Mesenchymal stem cell (in vitro differentiated cells and primary cell): ENCODE data around the gene BICD2.

ENCODE experiments used
- DNase-seq: peaks from one replicate; pipeline ENCODE4 v3.0.0-alpha.2; 2013
- H2AFZ ChIP-seq: one replicate; pipeline ENCODE4 v1.6.1; 2013; ENCODE audit warnings: low read depth, mild to moderate bottlenecking, control low read depth, inconsistent platforms, low read length, moderate library complexity
- H2AK5ac ChIP-seq: 2 replicates; pipeline ENCODE4 v1.6.1; 2013; ENCODE audit warnings: low read length, moderate library complexity, mild to moderate bottlenecking, inconsistent platforms; ENCODE audit not compliant: severe bottlenecking
- H2BK120ac ChIP-seq: one replicate; pipeline ENCODE4 v1.6.1; 2013; ENCODE audit warnings: low read depth, mild to moderate bottlenecking, inconsistent platforms, low read length, moderate library complexity
- H2BK12ac ChIP-seq, 2 experiments: one replicate each; pipeline ENCODE4 v1.6.1; 2013; ENCODE audit warnings: inconsistent platforms in 2 of 2, low read length in 2 of 2, mild to moderate bottlenecking in 2 of 2, moderate library complexity in 2 of 2, control low read depth in 1 of 2
- H2BK15ac ChIP-seq: one replicate; pipeline ENCODE4 v1.6.1; 2013; ENCODE audit warnings: mild to moderate bottlenecking, low read depth, inconsistent platforms; ENCODE audit not compliant: poor library complexity, severe bottlenecking
- H2BK5ac ChIP-seq: 2 replicates; pipeline ENCODE4 v1.6.1; 2013; ENCODE audit warnings: low read depth, mild to moderate bottlenecking, low read length, control low read depth, inconsistent platforms; ENCODE audit not compliant: poor library complexity, severe bottlenecking
- H3K14ac ChIP-seq, 2 experiments: one replicate each; pipeline ENCODE4 v1.6.1; 2013; ENCODE audit warnings: inconsistent platforms in 2 of 2, low read length in 2 of 2, control low read depth in 1 of 2, mild to moderate bottlenecking in 1 of 2, moderate library complexity in 1 of 2
- H3K18ac ChIP-seq, 2 experiments: one replicate each; pipeline ENCODE4 v1.6.1; 2013; ENCODE audit warnings: inconsistent platforms in 2 of 2, low read length in 2 of 2, control low read depth in 1 of 2, low read depth in 1 of 2, mild to moderate bottlenecking in 1 of 2
- H3K23ac ChIP-seq, 2 experiments: one replicate each; pipeline ENCODE4 v1.6.1; 2013; ENCODE audit warnings: inconsistent platforms in 2 of 2, low read length in 2 of 2, mild to moderate bottlenecking in 2 of 2, moderate library complexity in 2 of 2, control low read depth in 1 of 2
- H3K27ac ChIP-seq: 2 replicates; pipeline ENCODE4 v1.5.1; 2013; ENCODE audit warnings: mild to moderate bottlenecking, moderate library complexity, low read length, control low read depth, inconsistent platforms; ENCODE audit not compliant: poor library complexity, severe bottlenecking
- H3K27me3 ChIP-seq, 2 experiments: 2 replicates each; pipeline versions ENCODE4 v1.6.1 to v1.7.0; 2013; ENCODE audit warnings: low read length in 2 of 2, mild to moderate bottlenecking in 2 of 2, moderate library complexity in 2 of 2, control low read depth in 1 of 2, inconsistent platforms in 1 of 2; ENCODE audit not compliant: control insufficient read depth in 1 of 2, insufficient read depth in 1 of 2
- H3K36me3 ChIP-seq, 2 experiments: 2 replicates each; pipeline versions ENCODE4 v1.6.1 to v1.7.0; 2013; ENCODE audit warnings: low read length in 2 of 2, control low read depth in 1 of 2, inconsistent platforms in 1 of 2, low read depth in 1 of 2, mild to moderate bottlenecking in 1 of 2; ENCODE audit not compliant: insufficient read depth in 2 of 2, control insufficient read depth in 1 of 2
- H3K4ac ChIP-seq, 2 experiments: one replicate each; pipeline ENCODE4 v1.6.1; 2013; ENCODE audit warnings: inconsistent platforms in 2 of 2, low read length in 2 of 2, mild to moderate bottlenecking in 2 of 2, moderate library complexity in 2 of 2, control low read depth in 1 of 2, low read depth in 1 of 2
- H3K4me1 ChIP-seq: 2 replicates; pipeline ENCODE4 v1.6.1; 2013; ENCODE audit warnings: low read depth, low read length, control low read depth; ENCODE audit not compliant: control insufficient read depth, insufficient read depth
- H3K4me2 ChIP-seq: 2 replicates; pipeline ENCODE4 v1.6.1; 2013; ENCODE audit warnings: low read length, mild to moderate bottlenecking, inconsistent platforms; ENCODE audit not compliant: poor library complexity, severe bottlenecking
- H3K4me3 ChIP-seq, 2 experiments: 2 replicates each; pipeline versions ENCODE4 v1.5.1 to v1.7.0; 2013; ENCODE audit warnings: low read length in 2 of 2, mild to moderate bottlenecking in 2 of 2, control low read depth in 1 of 2, low read depth in 1 of 2; ENCODE audit not compliant: insufficient read depth in 1 of 2
- H3K79me1 ChIP-seq: replicated peaks from 2 replicates; pipeline ENCODE4 v1.6.1; 2013; ENCODE audit warnings: mild to moderate bottlenecking, control low read depth, low read length, inconsistent platforms; ENCODE audit not compliant: poor library complexity, severe bottlenecking
- H3K9ac ChIP-seq: 2 replicates; pipeline ENCODE4 v1.7.0; 2013; ENCODE audit warnings: mild to moderate bottlenecking, low read length, moderate library complexity
- H3K9me3 ChIP-seq: 2 replicates; pipeline ENCODE4 v1.7.0; 2013; ENCODE audit warnings: mild to moderate bottlenecking, low read length; ENCODE audit not compliant: control insufficient read depth
- H4K8ac ChIP-seq: one replicate; pipeline ENCODE4 v1.6.1; 2013; ENCODE audit warnings: inconsistent platforms, mild to moderate bottlenecking, low read length, moderate library complexity
- H4K91ac ChIP-seq: one replicate; pipeline ENCODE4 v1.6.1; 2013; ENCODE audit warnings: mild to moderate bottlenecking, low read length, inconsistent platforms
- WGBS: methylation state at CpG from one replicate; pipeline ENCODE4 v1.1.7; 2013; ENCODE audit warnings: mixed read lengths; 5-methylcytosine and 5-hydroxymethylcytosine counted together

Gene BICD2

DNA sequence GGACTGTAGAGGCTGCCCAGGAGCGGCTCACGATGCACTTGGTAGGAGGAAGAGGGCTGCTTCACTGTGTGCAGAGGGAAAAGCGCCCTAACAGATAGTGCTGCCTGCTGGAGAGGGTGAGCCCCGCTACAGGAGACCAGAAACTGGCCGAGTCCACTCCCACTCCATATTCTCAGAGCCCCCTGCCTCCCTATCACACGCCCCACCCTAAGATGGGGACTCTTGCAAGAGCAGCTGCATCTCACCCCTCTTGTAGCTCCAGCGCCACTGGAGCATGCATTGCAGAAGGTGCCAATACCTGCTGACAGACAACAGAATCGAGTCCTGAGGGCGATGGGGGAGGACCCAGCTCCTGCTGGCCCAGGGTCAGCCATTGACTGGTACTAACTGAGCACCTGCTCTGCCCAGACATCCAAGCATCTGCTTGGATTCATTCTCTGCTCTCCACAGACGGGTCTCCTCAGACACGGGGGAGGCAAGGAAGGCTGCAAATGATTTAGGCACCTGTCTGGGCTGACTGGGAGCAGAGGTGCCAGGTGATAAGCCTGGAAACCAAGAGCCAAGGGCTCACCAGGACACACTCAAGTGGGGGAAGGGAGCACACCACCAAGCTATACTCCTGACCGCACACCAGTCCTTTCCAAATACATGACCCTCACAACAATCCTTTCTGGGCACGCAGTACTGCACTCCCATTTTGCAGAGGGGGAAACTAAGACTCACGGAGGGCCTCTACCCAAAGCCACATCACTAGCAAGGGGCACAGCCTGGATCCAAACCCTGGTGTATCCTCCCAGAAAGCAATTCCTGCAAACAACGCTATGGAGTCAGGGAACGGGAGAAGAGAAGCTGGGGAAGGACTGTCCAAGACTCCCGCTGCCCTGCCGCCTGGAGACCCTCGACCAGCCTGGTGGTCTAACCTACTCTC lies 1.6 kb downstream of the BICD2 start:
- no peak overlapping the region for H4K91ac ChIP-seq
- no peak overlapping the region for H2AK5ac ChIP-seq
- no peak overlapping the region for H2AFZ ChIP-seq
- H3K79me1 ChIP-seq, result peaks cover 3% of the 10 kb centered on the region
- no peaks in the 10 kb centered on the region for H3K36me3 ChIP-seq
- peak overlapping the region; percentile 88 to 97 for H3K4me3 ChIP-seq
- H3K9ac ChIP-seq, result peak overlapping the region; percentile 91
- no peak overlapping the region for H2BK120ac ChIP-seq
- peak overlapping the region in 1 of 2 experiments; percentile 65 for H3K4ac ChIP-seq
- H3K14ac ChIP-seq, result peak overlapping the region in 1 of 2 experiments; percentile 98
- H3K23ac ChIP-seq, result peak overlapping the region in 1 of 2 experiments; percentile 61
- no peaks in the 10 kb centered on the region for H3K9me3 ChIP-seq
- peak overlapping the region in 1 of 2 experiments; percentile 98 for H3K18ac ChIP-seq
- 92% methylated on average over 13 of the region's 19 CpGs for WGBS
- no peak for DNase-seq
- no peak overlapping the region for H2BK5ac ChIP-seq
- H3K27ac ChIP-seq, result no peak overlapping the region
- H3K4me1 ChIP-seq, result peaks cover 26% of the 10 kb centered on the region
- H3K4me2 ChIP-seq, result peak overlapping the region; percentile 78
- peaks cover 0 to 2% of the 10 kb centered on the region in 2 experiments for H3K27me3 ChIP-seq
- no peak overlapping the region for H2BK12ac ChIP-seq
- no peak overlapping the region for H4K8ac ChIP-seq
- H2BK15ac ChIP-seq, result no peak overlapping the region

- no peak overlapping the region for H2BK120ac ChIP-seq
- no peak overlapping the region for H3K4me2 ChIP-seq
- peak overlapping the region in 1 of 2 experiments; percentile 88 for H3K4me3 ChIP-seq
- H2AFZ ChIP-seq, result no peak overlapping the region
- no peak overlapping the region for H2BK5ac ChIP-seq
- H3K27me3 ChIP-seq, result no peaks in the 10 kb centered on the region
- peaks cover 26% of the 10 kb centered on the region for H3K4me1 ChIP-seq
- H2BK12ac ChIP-seq, result no peak overlapping the region
- H3K79me1 ChIP-seq, result peaks cover 3% of the 10 kb centered on the region
- no peak for DNase-seq
- H3K14ac ChIP-seq, result no peak overlapping the region
- H3K27ac ChIP-seq, result no peak overlapping the region
- H4K8ac ChIP-seq, result no peak overlapping the region
- H4K91ac ChIP-seq, result no peak overlapping the region
- H3K4ac ChIP-seq, result no peak overlapping the region
- H3K9me3 ChIP-seq, result no peaks in the 10 kb centered on the region
- no peaks in the 10 kb centered on the region for H3K36me3 ChIP-seq
- H3K18ac ChIP-seq, result no peak overlapping the region
- 96% methylated on average over 4 of the region's 4 CpGs for WGBS
- H3K9ac ChIP-seq, result peak overlapping the region; percentile 20
- H3K23ac ChIP-seq, result peak overlapping the region in 1 of 2 experiments; percentile 11
- no peak overlapping the region for H2AK5ac ChIP-seq
- no peak overlapping the region for H2BK15ac ChIP-seq
These were observed 2.4 kb downstream of the BICD2 start for GRCh38 chr9:92762196-92762595.

DNA sequence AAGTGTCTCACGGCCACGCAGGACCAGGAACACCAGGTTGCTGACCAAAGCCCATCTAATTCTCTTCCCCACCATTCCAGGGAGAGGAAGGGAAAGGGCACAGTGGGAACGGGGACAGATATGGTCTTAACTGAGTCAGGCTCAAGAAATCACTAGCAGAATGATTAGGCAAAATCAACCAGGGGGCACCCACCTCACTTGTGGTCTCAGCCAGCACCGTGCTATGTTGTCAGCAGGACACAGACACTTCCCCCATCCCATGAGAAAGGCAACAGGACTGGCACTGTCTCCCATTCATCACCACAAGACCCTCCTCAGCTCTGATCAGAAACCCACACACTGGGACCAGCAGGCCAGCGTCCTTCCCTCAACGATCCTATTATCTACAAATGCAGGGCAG lies 2.9 kb downstream of the BICD2 start:
- WGBS, result 100% methylated on average over 3 of the region's 6 CpGs
- Histone ChIP-seq H3K4ac (no peak overlapping the region), H2BK15ac (no peak overlapping the region), H2BK120ac (no peak overlapping the region), H3K9me3 (no peaks in the 10 kb centered on the region), H3K23ac (no peak overlapping the region), H3K27me3 (no peaks in the 10 kb centered on the region), H3K9ac (no peak overlapping the region), H2BK5ac (no peak overlapping the region), H3K79me1 (peaks cover 5% of the 10 kb centered on the region), H3K4me2 (no peak overlapping the region), H2AK5ac (no peak overlapping the region), H4K91ac (no peak overlapping the region), H3K18ac (no peak overlapping the region), H4K8ac (no peak overlapping the region), H3K14ac (no peak overlapping the region), H3K27ac (no peak overlapping the region), H2AFZ (no peak overlapping the region), H2BK12ac (no peak overlapping the region), H3K4me3 (no peak overlapping the region), H3K36me3 (no peaks in the 10 kb centered on the region), H3K4me1 (peaks cover 26% of the 10 kb centered on the region)
- DNase-seq, result no peak

DNA sequence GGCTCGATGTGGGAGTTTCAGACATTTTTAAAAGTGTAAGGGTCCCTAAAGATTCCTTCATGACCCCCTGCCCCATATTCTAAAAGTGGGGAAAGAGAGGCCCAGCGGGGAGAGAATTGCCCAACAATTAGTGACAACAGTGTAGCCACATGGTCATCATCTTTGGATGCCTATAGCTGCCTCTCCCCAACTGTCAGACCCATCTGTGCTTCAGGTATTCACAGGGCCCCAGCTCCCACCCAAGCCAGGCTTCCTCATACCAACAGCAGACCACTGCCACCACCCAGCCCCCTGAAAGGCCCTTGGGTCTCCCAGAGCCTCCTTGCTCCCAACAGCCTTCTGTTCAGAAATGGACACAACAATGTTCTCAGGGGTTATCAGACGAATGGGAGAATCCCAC lies 4.1 kb downstream of the BICD2 start:
- no peak for DNase-seq
- Histone ChIP-seq H3K27ac (no peak overlapping the region), H2AK5ac (no peak overlapping the region), H3K9ac (no peak overlapping the region), H3K4ac (no peak overlapping the region), H3K36me3 (no peaks in the 10 kb centered on the region), H4K91ac (no peak overlapping the region), H3K9me3 (no peaks in the 10 kb centered on the region), H4K8ac (no peak overlapping the region), H3K4me1 (peaks cover 20% of the 10 kb centered on the region), H2BK15ac (peak overlapping the region; percentile 89), H2BK120ac (no peak overlapping the region), H3K23ac (no peak overlapping the region), H2BK12ac (no peak overlapping the region), H2BK5ac (no peak overlapping the region), H2AFZ (no peak overlapping the region), H3K79me1 (peaks cover 11% of the 10 kb centered on the region), H3K14ac (no peak overlapping the region), H3K27me3 (no peaks in the 10 kb centered on the region), H3K4me2 (no peak overlapping the region), H3K18ac (no peak overlapping the region), H3K4me3 (no peak overlapping the region)
- 63% methylated on average over 2 of the region's 3 CpGs for WGBS
